NCI-H1694 (cell line): ENCODE data around the gene AVPR1B.
"Not testable (repeated sequence)": the region's sequence is repeated elsewhere in the genome, so short reads cannot be mapped to it uniquely, and the experiment has no call there.

ENCODE experiments used
- DNase-seq: peaks from one replicate; lab custom pipeline; 2025; lab: John Stamatoyannopoulos, UW

AVPR1B gene

GRCh38 chr1:206080026-206080820, 37.0 kb downstream of the AVPR1B start:
- no peak for DNase-seq

- DNase-seq: no peak
Measured at GRCh38 chr1:206079135-206079534, 38.1 kb downstream of the AVPR1B start.

GRCh38 chr1:206075786-206076755, 41.1 kb downstream of the AVPR1B start:
- no peak for DNase-seq

- DNase-seq: no peak
Measured at GRCh38 chr1:206074839-206075238, 42.3 kb downstream of the AVPR1B start.

- DNase-seq: no peak
Measured at GRCh38 chr1:206070627-206071304, 46.4 kb downstream of the AVPR1B start.

- no peak for DNase-seq
Measured at GRCh38 chr1:206068314-206068713, 48.9 kb downstream of the AVPR1B start.

- no peak for DNase-seq
Measured at GRCh38 chr1:206067486-206068227, 49.5 kb downstream of the AVPR1B start.

- no peak for DNase-seq
Measured at GRCh38 chr1:206066479-206067171, 50.6 kb downstream of the AVPR1B start.

- no peak for DNase-seq
Measured at GRCh38 chr1:206065547-206066145, 51.5 kb downstream of the AVPR1B start.

- not testable (repeated sequence) for DNase-seq
Measured at GRCh38 chr1:206064501-206064900, 52.7 kb downstream of the AVPR1B start.

- not testable (repeated sequence) for DNase-seq
Measured at GRCh38 chr1:206064001-206064400, 53.2 kb downstream of the AVPR1B start.

GRCh38 chr1:206062464-206062863, 54.7 kb downstream of the AVPR1B start:
- DNase-seq: no peak

- no peak for DNase-seq
Measured at GRCh38 chr1:206060844-206061243, 56.3 kb downstream of the AVPR1B start.
